CD4-positive, alpha-beta T cell treated with Interleukin-6 for 4 hours (primary cell): ENCODE measurements around the gene RPS8.
"Not testable (repeated sequence)": the region's sequence is repeated elsewhere in the genome, so short reads cannot be mapped to it uniquely, and the experiment has no call there.

Experiments used
- DNase-seq: peaks from one replicate; pipeline ENCODE4 v3.0.0-alpha.2; 2020; ENCODE audit warnings: mixed read lengths

The RPS8 gene

DNA sequence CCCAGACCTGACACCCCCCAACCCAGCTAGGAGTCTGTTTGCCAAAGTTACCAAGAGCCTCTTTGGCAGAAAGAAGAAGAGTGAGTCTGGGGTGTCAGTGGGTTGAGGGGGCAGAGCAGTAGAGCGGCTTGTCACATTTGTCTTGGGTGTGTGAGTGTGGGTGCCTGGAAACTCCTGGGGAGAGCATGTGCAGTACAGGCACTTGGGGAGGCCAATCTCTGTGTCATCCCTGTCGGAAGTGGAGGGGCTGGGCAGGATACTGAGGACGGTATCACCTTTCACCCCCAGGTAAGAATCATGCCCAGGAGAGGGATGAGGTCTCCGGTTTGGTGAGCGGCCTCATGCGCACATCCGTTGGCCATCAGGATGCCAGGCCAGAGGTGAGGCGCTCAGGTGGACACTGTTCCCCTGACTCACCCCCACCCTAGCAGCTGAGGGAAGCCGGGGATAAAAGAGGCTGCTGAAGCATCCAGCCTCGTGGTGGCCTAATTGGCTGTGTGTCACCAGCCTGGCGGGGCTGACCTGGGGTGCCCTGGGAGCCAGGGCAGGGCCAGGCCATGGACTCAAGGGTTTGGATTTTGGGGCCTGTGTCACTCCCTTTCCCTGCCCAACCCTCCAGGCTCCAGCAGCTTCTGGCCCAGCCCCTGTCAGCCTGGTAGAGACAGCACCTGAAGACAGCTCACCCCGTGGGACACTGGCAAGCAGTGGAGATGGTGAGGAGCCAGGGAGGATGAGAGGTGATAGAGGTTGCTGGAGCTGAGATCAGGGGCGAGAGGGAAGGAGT, 28.2 kb downstream of the RPS8 start:
- DNase-seq: no peak

DNA sequence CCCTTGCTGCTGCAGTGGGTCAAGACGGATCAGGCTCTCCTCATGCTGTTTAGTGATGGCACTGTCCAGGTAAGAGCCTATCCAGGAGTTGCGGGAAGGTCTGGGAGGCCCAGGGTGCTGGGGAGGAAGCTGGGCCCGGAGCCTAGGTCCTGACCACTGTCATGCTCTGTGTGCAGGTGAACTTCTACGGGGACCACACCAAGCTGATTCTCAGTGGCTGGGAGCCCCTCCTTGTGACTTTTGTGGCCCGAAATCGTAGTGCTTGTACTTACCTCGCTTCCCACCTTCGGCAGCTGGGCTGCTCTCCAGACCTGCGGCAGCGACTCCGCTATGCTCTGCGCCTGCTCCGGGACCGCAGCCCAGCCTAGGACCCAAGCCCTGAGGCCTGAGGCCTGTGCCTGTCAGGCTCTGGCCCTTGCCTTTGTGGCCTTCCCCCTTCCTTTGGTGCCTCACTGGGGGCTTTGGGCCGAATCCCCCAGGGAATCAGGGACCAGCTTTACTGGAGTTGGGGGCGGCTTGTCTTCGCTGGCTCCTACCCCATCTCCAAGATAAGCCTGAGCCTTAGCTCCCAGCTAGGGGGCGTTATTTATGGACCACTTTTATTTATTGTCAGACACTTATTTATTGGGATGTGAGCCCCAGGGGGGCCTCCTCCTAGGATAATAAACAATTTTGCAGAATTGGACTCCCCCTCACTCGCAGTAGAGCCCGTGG, 30.1 kb downstream of the RPS8 start:
- DNase-seq: no peak

DNA sequence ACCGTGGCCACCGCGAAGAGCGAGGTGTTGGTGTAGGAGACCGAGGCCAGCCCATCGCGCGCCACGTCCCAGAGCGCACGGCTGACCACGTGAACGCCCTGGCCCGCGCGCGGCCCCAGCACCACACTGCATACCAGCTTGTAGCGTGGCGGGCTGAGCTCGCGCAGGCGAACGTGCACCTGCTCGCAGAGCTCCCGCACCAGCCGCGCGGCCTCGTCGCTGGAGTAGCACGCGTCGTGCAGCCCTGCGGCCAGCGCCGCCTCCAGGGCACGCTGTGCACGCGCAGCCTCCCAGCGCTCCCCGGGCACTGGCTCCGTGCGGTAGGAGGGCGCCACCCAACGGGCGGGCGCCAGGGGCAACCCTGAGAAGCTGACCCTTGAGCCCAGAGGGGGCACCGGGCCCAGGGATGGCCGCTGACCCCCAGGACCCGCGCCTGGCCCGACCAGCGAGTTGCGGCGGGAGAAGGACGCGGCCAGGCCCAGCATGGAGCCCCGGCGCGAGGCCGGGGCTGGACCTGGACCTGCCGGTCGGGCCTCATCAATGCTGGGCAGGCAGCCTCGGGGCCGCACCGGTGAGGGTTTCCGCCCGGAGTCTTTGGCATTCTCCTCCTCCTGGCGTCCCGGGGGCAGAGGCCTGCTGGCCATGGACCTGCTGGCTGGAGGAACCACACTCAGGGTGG, 30.8 kb downstream of the RPS8 start:
- no peak for DNase-seq

DNA sequence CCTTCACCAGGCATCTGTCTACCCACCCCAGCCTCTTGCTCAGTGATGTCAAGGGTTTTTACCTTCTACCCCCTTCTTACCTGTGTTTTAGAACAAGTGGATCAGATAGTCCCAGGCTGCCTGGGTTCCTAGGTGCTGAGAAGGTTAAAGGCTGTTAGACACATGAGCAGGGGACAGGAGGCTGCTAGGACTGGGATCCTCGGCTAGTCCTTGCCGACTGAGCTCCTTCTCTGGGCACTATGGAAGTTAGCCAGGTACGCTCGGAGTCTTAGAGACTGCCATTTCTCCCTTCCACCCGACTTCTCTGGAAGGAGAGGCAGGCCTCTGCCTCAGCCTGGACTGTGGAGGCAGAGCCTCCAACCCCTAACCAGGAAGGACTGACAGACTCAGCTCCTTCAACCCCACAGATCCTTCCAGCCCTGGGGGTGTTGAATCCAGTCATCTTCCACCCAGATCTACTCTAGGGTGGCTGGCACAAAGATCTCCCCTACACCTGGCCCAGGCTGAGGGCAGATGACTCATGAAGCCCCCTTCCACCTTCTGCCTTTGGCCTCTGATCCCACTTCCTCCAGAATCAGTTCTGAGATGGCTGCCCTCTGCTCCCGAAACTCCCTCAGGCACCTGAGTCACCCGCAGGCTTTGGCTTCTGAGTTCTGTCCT, 31.5 kb downstream of the RPS8 start, which contains the start of gene DYNLT4:
DYNLT4 (minus strand) TSS at position 648 of the 660 bp plus-strand sequence. CDS start 683 bp downstream, outside the sequence.
- peak; percentile 18 for DNase-seq

GRCh38 chr1:44807364-44808062, 32.2 kb downstream of the RPS8 start:
- peak; percentile 97 for DNase-seq

DNA sequence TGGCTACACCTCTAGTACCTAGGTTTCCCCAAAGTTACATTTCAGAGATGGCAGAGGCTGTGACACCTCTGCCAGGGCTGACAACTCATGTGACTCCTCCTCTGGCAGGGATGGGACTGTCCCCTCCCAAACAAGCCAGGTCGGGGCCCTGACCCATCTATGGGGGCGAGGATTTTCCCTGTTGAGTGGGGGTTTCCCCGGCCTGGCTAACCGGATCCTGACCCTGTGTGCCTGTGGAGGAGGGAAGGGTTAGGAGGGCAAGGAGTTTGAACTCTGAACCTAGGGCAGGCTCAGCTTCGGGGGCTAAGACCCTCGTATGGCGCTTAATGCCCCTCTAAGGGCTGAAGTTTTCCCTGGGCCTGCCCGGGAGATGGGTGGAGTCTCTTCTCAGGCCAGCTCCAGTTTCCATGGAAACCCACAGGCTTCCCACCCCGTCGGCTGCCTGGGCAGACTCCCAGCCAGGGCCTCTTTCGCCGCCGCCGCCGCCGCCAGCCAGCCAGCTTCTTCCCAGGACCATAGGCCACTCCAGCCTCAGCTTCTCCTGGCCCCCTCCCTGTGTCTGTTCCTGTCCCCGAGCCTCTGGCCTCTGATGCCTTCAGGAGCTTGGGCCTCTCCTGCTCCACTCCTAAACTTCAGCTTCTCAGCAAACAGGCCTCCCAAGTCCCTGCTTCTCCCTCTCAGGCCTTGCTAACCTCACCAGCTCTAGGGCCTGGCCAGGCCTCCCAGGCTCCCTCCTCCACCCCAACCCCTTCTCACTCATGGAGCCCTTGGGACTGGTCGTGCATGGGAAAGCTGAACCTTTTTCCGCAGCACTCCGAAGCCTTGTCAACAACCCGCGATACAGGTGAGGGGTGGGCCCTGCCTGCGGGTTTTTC, 33.0 kb downstream of the RPS8 start, which contains the start of gene BTBD19:
BTBD19 (plus strand) TSS at position 461 of the 875 bp plus-strand sequence; CDS start at position 759, 298 bp downstream.
- DNase-seq: peak; percentile 26

GRCh38 chr1:44808938-44809917, 33.9 kb downstream of the RPS8 start:
- DNase-seq: peak; percentile 92

DNA sequence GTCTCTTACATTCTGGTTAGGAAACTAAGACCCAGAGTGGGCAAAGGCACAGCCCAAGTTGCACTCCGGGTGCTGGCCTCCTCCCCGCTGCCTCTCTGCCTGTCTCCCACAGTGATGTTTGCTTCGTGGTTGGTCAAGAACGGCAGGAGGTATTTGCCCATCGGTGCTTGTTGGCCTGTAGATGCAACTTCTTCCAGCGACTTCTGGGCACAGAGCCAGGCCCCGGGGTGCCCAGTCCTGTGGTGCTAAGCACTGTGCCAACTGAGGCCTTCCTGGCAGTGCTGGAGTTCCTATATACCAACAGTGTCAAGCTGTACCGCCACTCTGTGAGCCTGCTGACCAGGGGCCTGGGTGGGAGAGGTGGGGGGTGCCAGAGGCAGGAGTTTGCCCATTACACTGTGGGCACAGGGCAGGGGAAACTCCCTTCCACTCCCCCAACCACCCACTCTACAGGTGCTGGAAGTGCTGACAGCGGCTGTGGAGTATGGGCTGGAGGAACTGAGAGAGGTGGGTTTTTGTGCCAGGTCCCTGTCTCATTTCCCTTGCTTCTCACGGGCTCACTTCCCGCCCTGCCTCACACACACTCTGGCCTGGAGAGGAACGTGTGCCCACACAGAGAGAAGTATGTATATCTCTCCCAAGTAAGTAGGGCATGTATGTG, 34.9 kb downstream of the RPS8 start:
- peak; percentile 43 for DNase-seq

- not testable (repeated sequence) for DNase-seq
Observed at GRCh38 chr1:44810762-44811105, 35.4 kb downstream of the RPS8 start.

DNA sequence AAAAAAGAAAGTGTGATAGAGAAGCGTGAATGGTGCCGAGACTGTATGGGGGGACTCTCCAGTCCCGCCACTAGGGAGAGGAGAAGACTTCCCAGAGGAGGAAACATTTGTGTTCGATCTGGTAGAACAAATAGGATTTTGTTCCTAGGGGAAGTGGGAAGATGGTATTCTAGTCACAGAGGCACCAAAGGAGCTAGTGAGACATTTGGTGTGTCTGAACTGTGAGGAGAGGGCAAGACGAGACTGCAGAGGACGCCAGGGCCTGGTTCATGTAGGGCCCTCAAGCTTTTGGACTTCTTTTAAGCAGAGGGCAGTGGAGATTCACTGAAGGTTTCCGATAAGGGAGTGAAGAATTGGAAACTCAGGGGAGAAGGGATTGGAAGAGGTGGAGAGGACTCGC, 35.9 kb downstream of the RPS8 start:
- no peak for DNase-seq

DNA sequence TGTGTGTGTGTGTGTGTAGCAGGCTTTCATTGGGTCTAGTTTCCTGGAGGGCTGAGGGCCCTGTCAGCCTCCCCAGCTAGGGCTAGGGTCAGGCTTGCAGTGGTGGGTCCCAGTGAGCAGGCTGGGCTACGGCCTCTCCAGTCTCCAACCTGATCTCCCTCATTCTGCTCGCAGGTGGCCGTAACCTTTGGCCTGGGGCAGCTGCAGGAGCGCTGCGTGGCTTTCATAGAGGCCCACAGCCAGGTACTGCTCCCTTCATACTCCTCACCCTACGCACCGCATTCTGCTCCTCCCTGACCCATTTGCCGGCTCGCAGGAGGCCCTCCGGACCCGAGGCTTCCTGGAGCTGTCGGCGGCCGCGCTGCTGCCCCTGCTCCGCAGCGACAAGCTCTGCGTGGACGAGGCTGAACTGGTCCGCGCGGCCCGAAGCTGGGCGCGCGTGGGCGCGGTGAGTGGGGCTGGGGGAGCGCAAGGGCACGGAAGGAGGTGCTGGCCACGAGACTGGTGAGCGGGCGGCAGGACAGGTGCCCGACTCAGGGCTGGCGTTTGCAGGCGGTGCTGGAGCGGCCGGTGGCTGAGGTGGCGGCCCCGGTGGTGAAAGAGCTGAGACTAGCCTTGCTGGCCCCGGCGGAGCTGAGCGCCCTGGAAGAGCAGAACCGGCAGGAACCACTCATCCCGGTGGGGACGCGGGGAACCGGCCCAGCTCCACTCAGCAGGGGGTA, 37.6 kb downstream of the RPS8 start:
- DNase-seq: no peak

DNA sequence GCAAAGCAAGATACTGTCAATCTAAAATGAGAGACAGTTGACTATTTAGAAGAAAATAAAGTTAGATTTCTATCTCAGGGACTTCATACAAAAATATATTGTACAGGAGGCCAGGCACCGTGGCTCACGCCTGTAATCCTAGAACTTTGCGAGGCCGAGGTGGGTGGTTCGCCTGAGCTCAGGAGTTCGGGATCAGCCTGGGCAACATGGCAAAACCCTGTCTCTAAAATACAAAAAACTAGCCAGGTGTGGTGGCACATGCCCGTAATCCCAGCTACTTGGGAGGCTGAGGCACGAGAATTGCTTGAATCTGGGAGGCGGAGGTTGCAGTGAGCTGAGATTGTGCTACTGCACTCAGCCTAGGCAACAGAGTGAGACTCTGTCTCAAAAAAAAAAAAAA, 40.6 kb downstream of the RPS8 start:
- DNase-seq: not testable (repeated sequence)

GRCh38 chr1:44817307-44817706, 42.0 kb downstream of the RPS8 start:
- no peak for DNase-seq

DNA sequence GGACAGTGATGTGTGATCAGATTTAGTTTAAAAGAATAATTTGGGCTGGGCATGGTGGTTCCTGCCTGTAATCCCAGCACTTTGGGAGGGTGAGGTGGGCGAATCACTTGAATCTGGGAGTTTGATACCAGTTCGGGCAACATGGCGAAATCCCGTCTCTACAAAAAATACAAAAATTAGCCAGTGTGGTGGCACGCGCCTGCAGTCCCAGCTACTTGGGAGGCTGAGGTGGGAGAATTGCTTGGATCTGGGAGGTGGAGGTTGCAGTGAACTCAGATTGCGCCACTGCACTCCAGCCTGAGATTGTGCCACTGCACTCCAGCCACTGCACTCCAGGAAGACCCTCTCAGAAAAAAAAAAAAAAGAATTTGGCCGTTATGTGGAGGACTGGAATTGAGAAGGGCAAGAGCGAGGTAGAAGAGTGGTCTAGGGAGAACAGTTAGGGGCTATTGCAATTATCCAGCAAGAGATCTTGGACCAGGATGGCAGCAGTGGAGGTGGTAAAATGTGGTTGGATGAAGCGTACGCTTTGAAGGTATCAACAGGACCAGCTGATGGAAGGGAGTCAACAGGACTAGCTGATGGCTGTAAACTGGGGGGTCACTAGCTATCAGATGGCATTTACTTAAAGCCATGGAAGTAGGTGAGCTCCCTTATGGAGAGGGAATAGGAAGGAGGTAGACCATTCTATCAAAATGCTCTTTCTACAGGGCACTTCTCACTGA, 42.6 kb downstream of the RPS8 start:
- no peak for DNase-seq

- DNase-seq: no peak
Observed at GRCh38 chr1:44819196-44819607, 43.9 kb downstream of the RPS8 start.

GRCh38 chr1:44819608-44820327, 44.4 kb downstream of the RPS8 start:
- peak; percentile 79 for DNase-seq
